Breast epithelium (tissue), 3 donors: ENCODE measurements around the gene GADL1.

ENCODE experiments used
- POLR2A ChIP-seq: fragments of 450-650 bp; IDR thresholded peaks from one replicate; pipeline ENCODE4 v1.6.1; 2016; ENCODE audit warnings: antibody characterized with exemption, mild to moderate bottlenecking, moderate library complexity
- POLR2AphosphoS5 ChIP-seq, 3 donors: sonication (generic); formaldehyde crosslinking; IDR thresholded peaks; one replicate each; pipeline ENCODE4 v1.6.1; 2017; ENCODE audit warnings: antibody characterized with exemption in 3 of 3
- TF ChIP-seq, protein P1 (sequence below), 3 donors: fragments of 450-650 bp; IDR thresholded peaks; one replicate each; pipeline ENCODE4 v1.5.1; 2016 to 2017; ENCODE audit warnings: antibody characterized with exemption in 3 of 3, mild to moderate bottlenecking in 3 of 3, moderate library complexity in 3 of 3

DNA sequence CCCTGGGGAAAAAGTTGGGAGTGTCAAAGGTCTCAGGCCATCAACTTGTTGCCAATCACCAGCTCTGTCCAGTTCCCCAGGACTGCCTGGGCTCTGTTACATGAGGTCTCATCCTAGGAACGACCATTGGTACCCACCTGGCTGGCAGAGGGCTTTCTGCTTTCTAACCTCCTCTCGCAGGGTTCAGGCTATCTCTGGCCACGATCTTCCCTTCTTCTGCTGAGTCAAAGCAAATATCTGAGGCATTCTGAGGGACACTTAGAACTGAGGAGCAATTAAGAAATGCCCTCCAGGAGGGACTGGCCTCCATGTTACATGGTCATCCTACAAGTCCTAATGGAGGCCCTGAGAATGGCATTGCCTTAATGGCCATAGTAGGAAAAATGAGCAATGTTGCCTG is 210.7 kb downstream of the GADL1 start:
- TF ChIP-seq, protein P1, sequence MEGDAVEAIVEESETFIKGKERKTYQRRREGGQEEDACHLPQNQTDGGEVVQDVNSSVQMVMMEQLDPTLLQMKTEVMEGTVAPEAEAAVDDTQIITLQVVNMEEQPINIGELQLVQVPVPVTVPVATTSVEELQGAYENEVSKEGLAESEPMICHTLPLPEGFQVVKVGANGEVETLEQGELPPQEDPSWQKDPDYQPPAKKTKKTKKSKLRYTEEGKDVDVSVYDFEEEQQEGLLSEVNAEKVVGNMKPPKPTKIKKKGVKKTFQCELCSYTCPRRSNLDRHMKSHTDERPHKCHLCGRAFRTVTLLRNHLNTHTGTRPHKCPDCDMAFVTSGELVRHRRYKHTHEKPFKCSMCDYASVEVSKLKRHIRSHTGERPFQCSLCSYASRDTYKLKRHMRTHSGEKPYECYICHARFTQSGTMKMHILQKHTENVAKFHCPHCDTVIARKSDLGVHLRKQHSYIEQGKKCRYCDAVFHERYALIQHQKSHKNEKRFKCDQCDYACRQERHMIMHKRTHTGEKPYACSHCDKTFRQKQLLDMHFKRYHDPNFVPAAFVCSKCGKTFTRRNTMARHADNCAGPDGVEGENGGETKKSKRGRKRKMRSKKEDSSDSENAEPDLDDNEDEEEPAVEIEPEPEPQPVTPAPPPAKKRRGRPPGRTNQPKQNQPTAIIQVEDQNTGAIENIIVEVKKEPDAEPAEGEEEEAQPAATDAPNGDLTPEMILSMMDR (IDR thresholded peaks at IDR 0.05): no peak
- TF ChIP-seq POLR2AphosphoS5 (IDR thresholded peaks at IDR 0.05): no peak
- TF ChIP-seq POLR2A: no peak
